Measurements from ENCODE around the gene TXNDC16. TPM values are rescaled to one million over a fixed set of nuclear protein-coding genes. Genes with fewer than 3 reads are reported as not detected.

TXNDC16 gene
- total RNA-seq, 2 experiments from 2014 or later: 5.7 to 6.8 TPM

DNA sequence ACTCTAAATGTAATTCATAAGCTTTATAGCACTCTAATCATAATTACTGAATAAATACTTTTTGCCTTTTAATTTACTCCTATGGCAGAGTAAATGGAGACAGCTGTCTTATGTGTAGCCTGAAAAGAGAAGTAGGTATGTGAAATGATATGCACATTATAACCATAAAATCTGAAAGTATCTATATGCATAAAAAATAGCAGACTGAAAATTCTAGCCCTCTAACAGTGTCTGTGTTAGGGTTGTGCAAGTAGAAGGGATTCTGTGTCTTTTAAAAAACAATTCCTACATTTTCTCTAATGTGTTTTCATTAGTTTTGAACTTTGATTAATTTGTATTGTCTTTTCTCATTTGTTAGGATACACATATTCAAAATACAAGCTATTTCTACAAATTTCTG, 94.9 kb downstream of the TXNDC16 start:
- Mint-ChIP-seq H3K27ac (no peak overlapping the region), H3K4me1 (ENCODE audit: low read depth) (peaks cover 8% of the 10 kb centered on the region), H3K36me3 (ENCODE audit: low read depth) (peaks cover 30% of the 10 kb centered on the region), H3K9me3 (peaks cover 7% of the 10 kb centered on the region), H3K4me3 (no peak overlapping the region), H3K27me3 (no peaks in the 10 kb centered on the region)
- ATAC-seq: no peak
- ChIA-PET CTCF (interaction anchor here (0.6 to 1.7 kb wide), 3 partner anchors 73 to 157 kb away, joined by 3 to 8 read pairs (median 3); no protein-coding TSS in a partner anchor), POLR2A (no interaction called here)
- no peak for DNase-seq
- intact Hi-C loops (cut with micrococcal nuclease): no loop called here
- TF ChIP-seq, protein P1, sequence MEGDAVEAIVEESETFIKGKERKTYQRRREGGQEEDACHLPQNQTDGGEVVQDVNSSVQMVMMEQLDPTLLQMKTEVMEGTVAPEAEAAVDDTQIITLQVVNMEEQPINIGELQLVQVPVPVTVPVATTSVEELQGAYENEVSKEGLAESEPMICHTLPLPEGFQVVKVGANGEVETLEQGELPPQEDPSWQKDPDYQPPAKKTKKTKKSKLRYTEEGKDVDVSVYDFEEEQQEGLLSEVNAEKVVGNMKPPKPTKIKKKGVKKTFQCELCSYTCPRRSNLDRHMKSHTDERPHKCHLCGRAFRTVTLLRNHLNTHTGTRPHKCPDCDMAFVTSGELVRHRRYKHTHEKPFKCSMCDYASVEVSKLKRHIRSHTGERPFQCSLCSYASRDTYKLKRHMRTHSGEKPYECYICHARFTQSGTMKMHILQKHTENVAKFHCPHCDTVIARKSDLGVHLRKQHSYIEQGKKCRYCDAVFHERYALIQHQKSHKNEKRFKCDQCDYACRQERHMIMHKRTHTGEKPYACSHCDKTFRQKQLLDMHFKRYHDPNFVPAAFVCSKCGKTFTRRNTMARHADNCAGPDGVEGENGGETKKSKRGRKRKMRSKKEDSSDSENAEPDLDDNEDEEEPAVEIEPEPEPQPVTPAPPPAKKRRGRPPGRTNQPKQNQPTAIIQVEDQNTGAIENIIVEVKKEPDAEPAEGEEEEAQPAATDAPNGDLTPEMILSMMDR (IDR thresholded peaks at IDR 0.05): no peak

DNA sequence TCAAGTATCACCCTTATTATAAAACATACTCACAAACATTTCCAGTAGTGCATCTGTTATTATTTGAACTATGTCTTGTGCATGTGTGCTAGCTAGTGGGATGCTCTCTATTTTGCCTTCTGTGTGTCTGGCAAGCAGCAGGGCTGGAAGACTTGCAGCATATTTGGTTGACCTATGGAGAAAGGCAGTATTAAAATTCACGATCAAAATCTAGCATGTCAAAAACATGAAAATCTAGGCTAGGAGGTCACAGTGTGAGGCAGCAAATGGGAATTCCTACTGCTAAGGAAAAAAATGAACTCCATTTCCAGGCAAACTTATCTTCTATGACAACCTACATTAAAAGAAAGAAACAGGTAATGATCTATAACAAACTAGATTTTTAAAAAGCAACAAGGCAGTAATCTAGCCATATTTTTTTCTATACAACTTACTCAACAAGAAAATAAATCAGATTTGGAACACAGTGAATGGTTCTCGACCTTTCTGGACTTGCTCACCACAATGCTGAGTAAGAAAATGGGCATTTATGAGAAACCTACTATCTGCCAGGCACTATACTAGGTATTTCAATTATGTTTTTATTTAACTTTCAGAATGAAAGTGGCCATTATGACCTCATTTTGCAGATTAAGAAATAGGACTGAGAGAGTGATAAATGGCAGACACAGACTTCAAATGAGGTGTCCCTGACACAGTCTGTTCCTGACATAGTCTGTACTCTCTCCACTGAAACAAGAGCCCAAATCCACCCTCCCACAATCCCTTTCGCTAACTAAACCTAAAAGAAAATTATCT, 96.8 kb downstream of the TXNDC16 start:
- DNase-seq: no peak
- CTCF ChIA-PET: interaction anchor here (1.0 to 1.7 kb wide), 2 partner anchors 15 to 155 kb away, joined by 3 to 8 read pairs; no protein-coding TSS in a partner anchor
- H3K27me3 Mint-ChIP-seq: no peaks in the 10 kb centered on the region
- TF ChIP-seq, protein P1 (IDR thresholded peaks at IDR 0.05): peak; percentile 7
- H3K9me3 Mint-ChIP-seq: peaks cover 2% of the 10 kb centered on the region
- POLR2A ChIA-PET: no interaction called here
- intact Hi-C loops (cut with micrococcal nuclease): no loop called here
- ATAC-seq: peak; percentile 29
- H3K4me1 Mint-ChIP-seq (ENCODE audit: low read depth): peaks cover 8% of the 10 kb centered on the region
- H3K4me3 Mint-ChIP-seq: no peak overlapping the region
- no peak overlapping the region for H3K27ac Mint-ChIP-seq
- H3K36me3 Mint-ChIP-seq (ENCODE audit: low read depth): peaks cover 36% of the 10 kb centered on the region

GRCh38 chr14:52447236-52447635, 105.1 kb downstream of the TXNDC16 start:
- Mint-ChIP-seq H3K4me3 (no peak overlapping the region), H3K27ac (no peak overlapping the region), H3K4me1 (ENCODE audit: low read depth) (no peaks in the 10 kb centered on the region), H3K36me3 (ENCODE audit: low read depth) (peaks cover 43% of the 10 kb centered on the region), H3K27me3 (no peaks in the 10 kb centered on the region), H3K9me3 (peaks cover 7% of the 10 kb centered on the region)
- intact Hi-C loops (cut with micrococcal nuclease): no loop called here
- POLR2A ChIA-PET: no interaction called here
- TF ChIP-seq, protein P1 (IDR thresholded peaks at IDR 0.05): no peak
- no peak for DNase-seq
- CTCF ChIA-PET: no interaction called here
- no peak for ATAC-seq

DNA sequence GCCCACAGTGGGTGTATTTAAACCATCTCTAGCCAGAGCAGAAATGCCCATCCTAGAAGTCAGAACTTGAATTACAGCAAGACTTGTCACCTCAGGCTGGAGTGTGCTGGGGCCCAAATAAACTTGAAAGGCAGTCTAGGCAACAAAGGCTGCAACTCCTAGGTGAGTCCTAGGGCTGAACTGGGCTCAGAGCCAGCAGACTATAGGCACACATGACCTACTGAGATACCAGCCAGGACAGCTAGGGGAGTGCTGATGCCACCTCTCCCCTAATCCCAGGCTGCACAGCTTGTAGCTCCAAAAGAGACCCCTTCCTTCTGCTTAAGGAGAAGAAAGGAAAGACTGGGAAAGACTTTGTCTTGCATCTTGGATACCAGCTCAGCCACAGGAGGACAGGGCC, 106.0 kb downstream of the TXNDC16 start:
- H3K36me3 Mint-ChIP-seq (ENCODE audit: low read depth): peaks cover 34% of the 10 kb centered on the region
- POLR2A ChIA-PET: no interaction called here
- DNase-seq: no peak
- intact Hi-C loops (cut with micrococcal nuclease): no loop called here
- no peaks in the 10 kb centered on the region for H3K27me3 Mint-ChIP-seq
- H3K9me3 Mint-ChIP-seq: peaks cover 7% of the 10 kb centered on the region
- CTCF ChIA-PET: no interaction called here
- no peak overlapping the region for H3K27ac Mint-ChIP-seq
- TF ChIP-seq, protein P1 (IDR thresholded peaks at IDR 0.05): no peak
- H3K4me3 Mint-ChIP-seq: no peak overlapping the region
- no peaks in the 10 kb centered on the region for H3K4me1 Mint-ChIP-seq (ENCODE audit: low read depth)
- no peak for ATAC-seq

DNA sequence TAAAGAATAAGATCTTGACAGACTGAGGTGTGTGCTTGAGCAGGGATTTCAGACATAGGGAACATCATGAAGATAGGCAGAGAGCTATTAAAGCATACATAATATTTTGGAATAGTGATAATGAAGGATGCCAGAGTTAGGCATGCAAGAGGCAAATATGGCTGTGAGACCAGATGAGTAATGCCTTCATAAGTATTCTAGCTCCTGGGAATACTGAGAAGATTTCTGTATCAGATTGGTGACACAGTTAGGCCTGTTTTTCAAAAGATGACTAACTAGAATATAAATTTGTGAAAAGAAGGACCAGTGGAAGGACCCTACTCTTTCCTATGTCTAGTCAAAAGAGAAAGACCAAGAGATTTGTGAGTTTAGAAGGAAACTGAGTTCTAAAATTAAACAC, 108.8 kb downstream of the TXNDC16 start:
- intact Hi-C loops (cut with micrococcal nuclease): no loop called here
- TF ChIP-seq, protein P1 (IDR thresholded peaks at IDR 0.05): no peak
- CTCF ChIA-PET: interaction anchor here (0.9 kb wide), 1 partner anchor 143 kb away, joined by 4 read pairs; no protein-coding TSS in a partner anchor
- Mint-ChIP-seq H3K36me3 (ENCODE audit: low read depth) (peaks cover 19% of the 10 kb centered on the region), H3K27me3 (no peaks in the 10 kb centered on the region), H3K9me3 (peaks cover 4% of the 10 kb centered on the region), H3K4me1 (ENCODE audit: low read depth) (no peaks in the 10 kb centered on the region), H3K4me3 (no peak overlapping the region), H3K27ac (no peak overlapping the region)
- POLR2A ChIA-PET: no interaction called here
- no peak for DNase-seq
- no peak for ATAC-seq

Measured in activated CD8-positive, alpha-beta T cell treated with anti-CD3 and anti-CD28 coated beads for 36 hours (primary cell).